DMS153 (cell line): ENCODE measurements around the gene DPEP1.
"Not testable (repeated sequence)": the region's sequence is repeated elsewhere in the genome, so short reads cannot be mapped to it uniquely, and the experiment has no call there.

Source experiments
- DNase-seq: peaks from one replicate; lab custom pipeline; 2025; lab: John Stamatoyannopoulos, UW

Gene DPEP1

DNA sequence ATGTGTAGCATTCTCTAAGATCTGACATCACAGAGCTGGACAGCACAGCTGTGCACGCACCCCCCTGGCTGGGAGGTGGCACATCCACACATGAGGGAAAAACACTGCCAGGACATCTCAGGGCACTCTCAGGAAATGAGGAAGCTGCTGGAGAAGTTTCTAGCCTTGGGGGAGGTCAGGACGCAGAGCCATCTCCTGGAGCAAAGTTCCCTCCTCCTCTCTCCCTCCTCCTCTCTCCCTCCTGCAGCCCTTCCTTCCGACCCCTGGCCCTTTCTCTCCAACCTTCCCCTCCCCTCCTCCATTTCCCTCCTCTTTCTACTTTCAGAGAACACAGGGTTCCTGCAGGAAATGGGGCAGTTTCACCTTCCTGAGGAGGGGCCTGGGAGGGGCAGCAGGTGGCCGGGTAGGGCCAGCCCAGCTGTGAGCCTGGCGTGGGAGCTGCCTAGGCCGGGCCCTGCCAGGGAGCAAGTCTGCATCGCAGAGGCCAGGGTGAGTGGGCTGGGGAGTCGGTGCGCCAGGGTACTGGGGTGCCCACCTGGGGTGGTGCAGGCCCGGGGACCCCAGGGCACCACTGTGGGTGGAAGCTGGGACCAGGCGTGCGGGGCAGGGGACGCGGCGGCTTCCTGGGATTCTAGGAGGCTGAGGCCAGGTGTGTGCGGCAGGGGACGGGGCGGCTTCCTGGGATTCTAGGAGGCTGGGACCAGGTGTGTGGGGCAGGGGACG, at the start of gene DPEP1:
TSS of gene DPEP1 (plus strand) at position 412 of the 723 bp plus-strand sequence. CDS start 16,769 bp downstream, outside the sequence.
- DNase-seq: no peak

GRCh38 chr16:89564476-89565255, 48.8 kb upstream of the DPEP1 start:
- DNase-seq: no peak

DNA sequence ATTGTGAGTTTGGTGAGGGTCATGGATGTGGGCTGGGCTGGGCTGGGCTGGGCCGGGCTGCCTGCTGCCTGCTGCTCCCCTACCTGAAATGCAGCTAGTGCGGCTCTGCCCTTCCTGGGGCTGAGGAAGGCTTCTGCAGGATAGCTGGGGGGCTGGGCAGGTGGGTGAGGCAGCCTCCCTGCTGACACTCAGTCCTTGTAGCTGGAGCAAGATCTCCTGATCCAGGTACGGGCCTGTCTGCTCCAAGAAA, 48.3 kb upstream of the DPEP1 start:
- no peak for DNase-seq

- no peak for DNase-seq
Measured at GRCh38 chr16:89565506-89566372, 47.7 kb upstream of the DPEP1 start.

- DNase-seq: no peak
Measured at GRCh38 chr16:89567656-89568594, 45.5 kb upstream of the DPEP1 start.

- no peak for DNase-seq
Measured at GRCh38 chr16:89569506-89570341, 43.7 kb upstream of the DPEP1 start.

- DNase-seq: no peak
Measured at GRCh38 chr16:89570342-89570923, 43.0 kb upstream of the DPEP1 start.

GRCh38 chr16:89570983-89571598, 42.4 kb upstream of the DPEP1 start:
- DNase-seq: not testable (repeated sequence)

GRCh38 chr16:89571636-89572035, 41.8 kb upstream of the DPEP1 start:
- DNase-seq: no peak

GRCh38 chr16:89572073-89572484, 41.4 kb upstream of the DPEP1 start:
- no peak for DNase-seq

DNA sequence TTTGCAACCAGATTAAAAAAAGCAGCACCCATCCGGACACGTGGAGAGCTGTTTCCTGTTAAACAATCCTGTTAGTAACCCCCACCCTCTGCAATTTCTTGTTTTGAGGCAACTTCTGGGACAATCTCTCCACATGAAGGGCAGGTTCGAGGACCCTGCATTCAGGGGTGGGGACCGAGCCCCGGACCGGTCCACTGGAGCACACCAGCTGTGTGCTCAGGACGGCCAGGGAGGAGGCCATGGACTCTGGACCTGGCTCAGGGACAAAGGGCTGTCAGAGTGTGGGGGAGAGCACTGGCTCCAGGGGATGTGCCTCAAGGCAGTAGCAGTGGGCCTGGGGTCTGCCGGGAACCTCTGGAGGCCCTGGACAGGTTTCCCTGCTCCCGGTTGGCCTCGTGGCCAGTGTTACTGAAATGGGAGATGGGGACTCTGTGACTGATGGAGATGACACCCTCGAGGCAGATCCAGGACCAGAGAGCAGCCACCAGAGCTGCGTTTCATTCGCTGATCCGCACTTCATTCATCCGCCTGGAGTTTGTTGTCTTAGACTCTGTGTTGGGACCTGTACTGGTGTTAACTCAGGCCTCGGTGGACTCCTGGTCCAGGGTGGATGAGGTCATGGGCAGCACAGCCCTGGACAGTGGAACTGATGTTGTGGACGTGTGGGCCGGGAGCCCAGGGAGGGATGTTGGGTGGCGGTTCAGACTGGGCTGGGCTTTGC, 40.8 kb upstream of the DPEP1 start:
- DNase-seq: no peak

GRCh38 chr16:89573826-89574680, 39.4 kb upstream of the DPEP1 start:
- no peak for DNase-seq

GRCh38 chr16:89574681-89575246, 38.7 kb upstream of the DPEP1 start:
- peak; percentile 12 for DNase-seq

DNA sequence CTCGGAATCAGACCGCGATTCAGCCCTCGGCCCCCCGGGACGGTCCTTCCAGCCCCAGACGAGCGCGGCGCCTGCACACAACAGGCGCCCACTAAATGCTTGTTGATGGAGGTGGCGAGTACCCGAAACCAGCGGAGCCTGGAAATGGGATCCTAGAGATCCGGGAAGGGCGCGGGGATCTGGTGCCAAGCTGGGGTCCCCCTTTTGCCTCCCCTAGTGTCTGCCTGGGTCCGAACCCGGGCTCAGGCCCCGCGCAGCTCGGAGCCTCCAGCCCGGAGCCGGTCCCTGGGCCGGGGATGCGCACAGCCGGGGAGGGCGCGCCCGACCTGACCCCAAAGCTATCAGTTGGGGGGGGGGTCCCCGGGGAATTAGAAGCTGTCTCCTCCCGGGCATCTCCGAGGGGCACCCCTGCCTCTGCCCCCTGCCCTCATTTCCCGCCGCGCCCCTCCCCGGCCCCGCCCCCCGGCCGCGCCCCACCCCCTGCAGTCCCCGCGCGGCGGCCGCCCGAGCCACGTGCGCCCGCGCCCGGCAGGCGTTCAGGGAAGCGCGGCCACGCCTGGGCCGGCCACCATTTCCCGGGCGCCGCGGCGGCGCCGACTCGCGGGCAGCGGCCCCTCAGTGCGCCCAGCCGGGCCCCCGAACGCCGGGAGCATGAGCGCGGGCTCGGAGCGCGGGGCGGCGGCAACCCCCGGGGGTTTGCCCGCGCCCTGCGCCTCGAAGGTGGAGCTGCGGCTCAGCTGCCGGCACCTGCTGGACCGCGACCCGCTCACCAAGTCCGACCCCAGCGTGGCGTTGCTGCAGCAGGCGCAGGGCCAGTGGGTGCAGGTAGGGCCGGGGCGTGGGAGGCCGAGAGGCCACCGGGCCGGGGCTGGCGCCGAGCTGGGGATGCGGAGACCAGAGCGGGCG, 37.9 kb upstream of the DPEP1 start, which contains the start of gene CPNE7:
TSS of gene CPNE7 (plus strand) at position 512 of the 906 bp plus-strand sequence. CDS start at position 652, 140 bp downstream.
- no peak for DNase-seq

- DNase-seq: no peak
Measured at GRCh38 chr16:89576153-89577054, 37.0 kb upstream of the DPEP1 start.
